K562 (cell line): ENCODE measurements around the gene CD8A. TPM values are rescaled to one million over a fixed set of nuclear protein-coding genes. Genes with fewer than 3 reads are reported as not detected.

Source experiments
- ATAC-seq: fragments of 200-7000 bp; cut with Tn5 transposase; 3 replicates; pipeline ENCODE4 v1.9.1; 2020; ENCODE audit warnings: moderate library complexity
- BruUV-seq: library from RNA; stranded (reverse); fragments of 400-500 nt; replicated peaks from 2 replicates; lab custom pipeline; 2021; lab: Mats Ljungman, UMichigan
- CTCF ChIA-PET: fragments of 300-600 bp; formaldehyde crosslinking; extraction: SDS; loops from one replicate; lab custom pipeline; 2021; ENCODE audit warnings: low intra/inter-chr PET ratio; lab: Yijun Ruan, JAX
- POLR2A ChIA-PET: fragments of 300-600, 350-650 bp; sonication (Branson Sonifier 250); formaldehyde crosslinking; extraction: SDS; loops from one replicate; lab custom pipeline; 2021; ENCODE audit warnings: antibody characterized with exemption, inconsistent platforms; lab: Yijun Ruan, JAX
- DNase-seq, 4 experiments: peaks; one replicate each; pipeline versions ENCODE4 v3.0.0 to v3.0.0-alpha.2; 2011 to 2018; ENCODE audit warnings: low spot score in 3 of 4, mixed read lengths in 3 of 4; ENCODE audit errors: extremely low read depth in 1 of 4
- FAIRE-seq: peaks from 2 replicates; lab custom pipeline; 2011; peaks lifted over from hg19 to GRCh38; lab: Jason Lieb, UNC
- H2AFZ ChIP-seq: 2 replicates; pipeline ENCODE4 v1.6.0; 2011; ENCODE audit warnings: low read depth, low read length, control low read depth, inconsistent platforms
- H3K27ac ChIP-seq: fragments of 200-600 bp; 3 replicates; pipeline ENCODE4 v1.8.0; 2011; ENCODE audit warnings: low read depth, mild to moderate bottlenecking, control low read depth, inconsistent platforms, low read length, moderate library complexity, mixed read lengths; ENCODE audit errors: extremely low read depth
- H3K27me3 ChIP-seq, 2 experiments: fragments of 300-600 bp in 1 of 2; 2 replicates in 1 of 2; 3 replicates in 1 of 2; pipeline versions ENCODE4 v1.6.0 to v1.8.0; 2011; ENCODE audit warnings: inconsistent platforms in 2 of 2, low read length in 2 of 2, mild to moderate bottlenecking in 1 of 2, mixed read lengths in 1 of 2, moderate library complexity in 1 of 2; ENCODE audit not compliant: control insufficient read depth in 2 of 2, insufficient read depth in 2 of 2
- H3K36me3 ChIP-seq: fragments of 300-600 bp; 3 replicates; pipeline ENCODE4 v1.8.0; 2011; ENCODE audit warnings: mild to moderate bottlenecking, low read length, inconsistent platforms; ENCODE audit not compliant: control insufficient read depth, insufficient read depth
- H3K4me1 ChIP-seq, 2 experiments: fragments of 200-600 bp in 1 of 2; replicated peaks in 1 of 2; 2 replicates in 1 of 2; 3 replicates in 1 of 2; pipeline versions ENCODE4 v1.5.1 to v1.8.0; 2011; ENCODE audit warnings: inconsistent platforms in 2 of 2, low read length in 2 of 2, mild to moderate bottlenecking in 1 of 2, mixed read lengths in 1 of 2, moderate library complexity in 1 of 2; ENCODE audit not compliant: control insufficient read depth in 2 of 2, insufficient read depth in 2 of 2
- H3K4me2 ChIP-seq: 2 replicates; pipeline ENCODE4 v1.6.1; 2011; ENCODE audit warnings: low read length, control low read depth, inconsistent platforms, mixed read lengths; ENCODE audit not compliant: insufficient read depth
- H3K4me3 ChIP-seq: fragments of 200-600 bp; sonication (generic), shearing (Covaris generic); 2 replicates; pipeline ENCODE4 v1.5.1; 2016; ENCODE audit warnings: control low read depth, inconsistent platforms
- H3K79me2 ChIP-seq: fragments of 200-600 bp; 3 replicates; pipeline ENCODE4 v1.8.0; 2011; ENCODE audit warnings: low read length, inconsistent platforms; ENCODE audit not compliant: control insufficient read depth, insufficient read depth
- H3K9ac ChIP-seq, 2 experiments: 2 replicates each; pipeline versions ENCODE4 v1.6.0 to v1.6.1; 2011; ENCODE audit warnings: low read depth in 2 of 2, low read length in 2 of 2, control low read depth in 1 of 2, inconsistent platforms in 1 of 2, mild to moderate bottlenecking in 1 of 2, mixed read lengths in 1 of 2; ENCODE audit not compliant: insufficient read depth in 1 of 2
- H3K9me1 ChIP-seq: one replicate; pipeline ENCODE4 v1.6.0; 2011; ENCODE audit warnings: inconsistent platforms, mild to moderate bottlenecking, low read length, moderate library complexity; ENCODE audit not compliant: control insufficient read depth, insufficient read depth
- H3K9me3 ChIP-seq: replicated peaks from 2 replicates; pipeline ENCODE4 v1.5.1; 2011; ENCODE audit warnings: low read depth, low read length, inconsistent platforms; ENCODE audit not compliant: control insufficient read depth, insufficient read depth
- H4K20me1 ChIP-seq: replicated peaks from 2 replicates; pipeline ENCODE4 v1.6.1; 2011; ENCODE audit warnings: low read length, inconsistent platforms, mixed read lengths; ENCODE audit not compliant: control insufficient read depth, insufficient read depth
- ADNP ChIP-seq: fragments of 200-800 bp; sonication (Bioruptor generic); IDR thresholded peaks from 2 replicates; pipeline ENCODE4 v1.6.1; 2016; ENCODE audit warnings: missing genetic modification characterization, missing compliant biosample characterization
- ARID2 ChIP-seq: fragments of 450-650 bp; IDR thresholded peaks from 2 replicates; pipeline ENCODE4 v1.6.1; 2017; ENCODE audit warnings: antibody characterized with exemption, mild to moderate bottlenecking
- CBX2 ChIP-seq: fragments of 200-600 bp; sonication (generic); IDR thresholded peaks from one replicate; pipeline ENCODE4 v1.6.1; 2012; ENCODE audit warnings: mild to moderate bottlenecking, low read length, inconsistent platforms; ENCODE audit not compliant: insufficient read depth, poor library complexity, severe bottlenecking
- EHMT2 ChIP-seq: fragments of 450-650 bp; IDR thresholded peaks from 2 replicates; pipeline ENCODE4 v1.6.1; 2018; ENCODE audit warnings: antibody characterized with exemption
- FOXK1 ChIP-seq: sonication (generic); formaldehyde crosslinking; IDR thresholded peaks from 2 replicates; pipeline ENCODE4 v1.8.0; 2022; ENCODE audit warnings: missing genetic modification reagents, mild to moderate bottlenecking, borderline replicate concordance
- HNRNPUL1 ChIP-seq: fragments of 200-400 bp; formaldehyde crosslinking; IDR thresholded peaks from 2 replicates; pipeline ENCODE4 v1.6.1; 2017; ENCODE audit warnings: low read length
- ILF3 ChIP-seq: fragments of 450-650 bp; IDR thresholded peaks from 2 replicates; pipeline ENCODE4 v1.6.1; 2018; ENCODE audit warnings: antibody characterized with exemption, mild to moderate bottlenecking, moderate library complexity, borderline replicate concordance
- KAT7 ChIP-seq: sonication (generic); formaldehyde crosslinking; IDR thresholded peaks from 2 replicates; pipeline ENCODE4 v1.8.0; 2022; ENCODE audit warnings: missing genetic modification reagents, mild to moderate bottlenecking, borderline replicate concordance
- KLF16 ChIP-seq: IDR thresholded peaks from 2 replicates; pipeline ENCODE4 v1.6.1; 2016; ENCODE audit warnings: antibody characterized with exemption
- NCOR1 ChIP-seq: fragments of 450-650 bp; IDR thresholded peaks from 2 replicates; pipeline ENCODE4 v1.6.1; 2016; ENCODE audit warnings: mild to moderate bottlenecking, moderate library complexity
- RFX5 ChIP-seq: IDR thresholded peaks from 2 replicates; pipeline ENCODE4 v1.6.1; 2011; ENCODE audit warnings: low read depth, mild to moderate bottlenecking, improper control_type of control experiment, low read length
- SIX5 ChIP-seq, 2 experiments: IDR thresholded peaks; 2 replicates each; pipeline ENCODE4 v1.6.1; 2011; ENCODE audit warnings: low read length in 2 of 2, borderline replicate concordance in 1 of 2, low read depth in 1 of 2, mild to moderate bottlenecking in 1 of 2, moderate library complexity in 1 of 2; ENCODE audit not compliant: insufficient read depth in 1 of 2
- SRSF9 ChIP-seq: fragments of 200-400 bp; formaldehyde crosslinking; IDR thresholded peaks from 2 replicates; pipeline ENCODE4 v1.6.1; 2017; ENCODE audit warnings: low read depth, low read length, borderline replicate concordance
- ZNF124 ChIP-seq: sonication (generic); formaldehyde crosslinking; IDR thresholded peaks from 2 replicates; pipeline ENCODE4 v1.8.1; 2022; ENCODE audit warnings: missing genetic modification reagents
- ZNF518B ChIP-seq: fragments of 250-450 bp; sonication (Bioruptor Pico); IDR thresholded peaks from 2 replicates; pipeline ENCODE4 v1.5.0; 2021; ENCODE audit warnings: mild to moderate bottlenecking, moderate library complexity
- ZNF584 ChIP-seq: fragments of 200-800 bp; sonication (Bioruptor generic); IDR thresholded peaks from 2 replicates; pipeline ENCODE4 v1.6.1; 2016; ENCODE audit warnings: low read depth, mild to moderate bottlenecking, missing genetic modification characterization, missing compliant biosample characterization
- ZNF589 ChIP-seq: fragments of 200-800 bp; sonication (Bioruptor generic); IDR thresholded peaks from 2 replicates; pipeline ENCODE4 v1.6.1; 2016; ENCODE audit warnings: low read depth, missing genetic modification characterization, missing compliant biosample characterization
- ZNF780A ChIP-seq: fragments of 250-450 bp; sonication (Bioruptor Pico); IDR thresholded peaks from 2 replicates; pipeline ENCODE4 v1.5.0; 2021; ENCODE audit warnings: mild to moderate bottlenecking
- WGBS: fragments of 100-300 bp; shearing (Covaris generic); methylation state at CpG from one replicate; pipeline ENCODE4 v1.1.6; 2016; ENCODE audit warnings: low coverage, mixed read lengths; ENCODE audit not compliant: insufficient coverage; ENCODE audit errors: missing lambda C conversion rate; 5-methylcytosine and 5-hydroxymethylcytosine counted together
- in situ Hi-C: fragments of 300-500 bp; cut with MboI; formaldehyde crosslinking; loops from 4 replicates; pipeline ENCODE4 v1.15.0; 2018; ENCODE audit warnings: inconsistent platforms, mixed read lengths
- intact Hi-C: fragments of 100-400 bp; cut with micrococcal nuclease; formaldehyde crosslinking; loops from 2 replicates; pipeline ENCODE4 v1.14.2; 2022
- polyA plus RNA-seq, 8 experiments: library from polyadenylated mRNA; depleted of rRNA in 4 of 8; stranded (reverse) in 5 of 8; unstranded in 3 of 8; fragments of >200 nt; fragmentation: Nextera tagmentation in 2 of 8; fragmentation: Illumina TruSeq in 1 of 8; extraction: Ambion mirVana in 2 of 8; extraction: Trizol in 1 of 8; gene quantifications; 2 replicates each; pipeline versions ENCODE4 v1.2.1 to v1.2.3, GENCODE V29; 2011 to 2014; ENCODE audit warnings: inconsistent platforms in 1 of 8, missing spikeins in 1 of 8
- total RNA-seq, 7 experiments: library from RNA; depleted of rRNA in 6 of 7; stranded (reverse); fragments of >200 nt in 6 of 7; fragmentation: Illumina TruSeq in 2 of 7; extraction: Trizol in 2 of 7; gene quantifications; 2 replicates each; pipeline versions ENCODE4 v1.2.1 to v1.2.3, GENCODE V29; 2011 to 2021; ENCODE audit warnings: low replicate concordance in 1 of 7
- TF ChIP-seq, protein P1 (sequence below): sonication (generic); formaldehyde crosslinking; IDR thresholded peaks from 2 replicates; pipeline ENCODE4 v1.8.1; 2023; ENCODE audit warnings: mild to moderate bottlenecking, missing genetic modification reagents

CD8A gene
- total and polyA plus RNA-seq, 9 of the 15 experiments (the other 6 are each of a cell fraction or from before 2014, with no cell fraction given): 0.07 TPM; not detected in 8

- TF ChIP-seq ADNP: no peak
- TF ChIP-seq ZNF584 (CRISPR knock-in tag): no peak
- TF ChIP-seq CBX2: no peak
Observed at GRCh38 chr2:86770816-86771301, 19.9 kb downstream of the CD8A start (continued).

GRCh38 chr2:86769838-86770237 is 20.9 kb downstream of the CD8A start:
- Histone ChIP-seq H3K9me1 (no peaks in the 10 kb centered on the region), H3K9me3 (no peaks in the 10 kb centered on the region), H3K9ac (no peak overlapping the region), H3K4me1 (no peaks in the 10 kb centered on the region), H3K36me3 (peaks cover 74% of the 10 kb centered on the region), H3K4me3 (no peak overlapping the region), H3K4me2 (no peak overlapping the region), H4K20me1 (no peaks in the 10 kb centered on the region), H3K27me3 (no peaks in the 10 kb centered on the region), H3K27ac (no peak overlapping the region), H3K79me2 (no peaks in the 10 kb centered on the region), H2AFZ (no peak overlapping the region)
- no peak for FAIRE-seq
- no TSS peak for BruUV-seq
- no peak for ATAC-seq
- ChIA-PET POLR2A (interaction anchor here (0.9 kb wide), 1 partner anchor 13 kb away, joined by 4 read pairs; no protein-coding TSS in a partner anchor), CTCF (no interaction called here)
- DNase-seq: no peak
- 91% methylated on average over 4 of the region's 4 CpGs for WGBS
- intact Hi-C loops: no loop called here
- TF ChIP-seq ZNF518B (CRISPR knock-in tag) (no peak), HNRNPUL1 (no peak), EHMT2 (no peak), SRSF9 (no peak), ZNF589 (CRISPR knock-in tag) (no peak), ILF3 (no peak), ZNF780A (CRISPR knock-in tag) (no peak), NCOR1 (no peak), SIX5 (IDR thresholded peaks at IDR 0.05; ENCODE audit: borderline replicate concordance in 1 of 2, insufficient read depth in 1 of 2, low read depth in 1 of 2, low read length in 2 of 2) (no peak), FOXK1 (CRISPR knock-in tag) (no peak), ARID2 (no peak), RFX5 (no peak), KLF16 (no peak), KAT7 (CRISPR knock-in tag) (no peak), ZNF124 (CRISPR knock-in tag) (no peak)
- TF ChIP-seq, protein P1, sequence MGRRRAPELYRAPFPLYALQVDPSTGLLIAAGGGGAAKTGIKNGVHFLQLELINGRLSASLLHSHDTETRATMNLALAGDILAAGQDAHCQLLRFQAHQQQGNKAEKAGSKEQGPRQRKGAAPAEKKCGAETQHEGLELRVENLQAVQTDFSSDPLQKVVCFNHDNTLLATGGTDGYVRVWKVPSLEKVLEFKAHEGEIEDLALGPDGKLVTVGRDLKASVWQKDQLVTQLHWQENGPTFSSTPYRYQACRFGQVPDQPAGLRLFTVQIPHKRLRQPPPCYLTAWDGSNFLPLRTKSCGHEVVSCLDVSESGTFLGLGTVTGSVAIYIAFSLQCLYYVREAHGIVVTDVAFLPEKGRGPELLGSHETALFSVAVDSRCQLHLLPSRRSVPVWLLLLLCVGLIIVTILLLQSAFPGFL: no peak
- in situ Hi-C loops: loop anchor here (25.0 kb wide), 1 partner anchor 292 kb away; no protein-coding TSS in a partner anchor
